ENCODE data around the gene TMEM132D.

GRCh38 chr12:129928643-129929042 lies 24.8 kb upstream of the TMEM132D start:
- TF ChIP-seq CTCF (conservative IDR thresholded peaks at IDR 0.05; ENCODE audit: low read depth, low read length) = no peak
- no peak for TF ChIP-seq EZH2 (IDR thresholded peaks at IDR 0.05; ENCODE audit: borderline replicate concordance, low read depth, low read length, poor library complexity, severe bottlenecking)
